Loucy (cell line): ENCODE data around the gene PITX1.

Source experiments
- H2AFZ ChIP-seq: fragments of 200-600 bp; sonication (generic); 2 replicates; pipeline ENCODE4 v1.6.0; 2016; ENCODE audit warnings: antibody characterized with exemption, mild to moderate bottlenecking, low read length, moderate library complexity
- H3F3A ChIP-seq: fragments of 200-600 bp; 2 replicates; pipeline ENCODE4 v1.6.0; 2016; ENCODE audit warnings: antibody characterized with exemption, low read depth, mild to moderate bottlenecking
- H3K27me3 ChIP-seq: fragments of 200-600 bp; sonication (generic); 2 replicates; pipeline ENCODE4 v1.6.1; 2014; ENCODE audit warnings: low read length, mild to moderate bottlenecking; ENCODE audit not compliant: insufficient read depth, poor library complexity, severe bottlenecking
- H3K36me3 ChIP-seq: fragments of 200-600 bp; sonication (generic); 2 replicates; pipeline ENCODE4 v1.6.1; 2016; ENCODE audit warnings: low read length; ENCODE audit not compliant: insufficient read depth
- H3K4me1 ChIP-seq: fragments of 200-600 bp; sonication (generic); 2 replicates; pipeline ENCODE4 v1.5.1; 2014; ENCODE audit warnings: low read length, mild to moderate bottlenecking; ENCODE audit not compliant: insufficient read depth, poor library complexity, severe bottlenecking
- H3K4me2 ChIP-seq: fragments of 200-600 bp; sonication (generic); 2 replicates; pipeline ENCODE4 v1.6.0; 2014; ENCODE audit warnings: antibody characterized with exemption, low read length, low read depth, mild to moderate bottlenecking; ENCODE audit not compliant: poor library complexity, severe bottlenecking
- H3K4me3 ChIP-seq: fragments of 200-600 bp; sonication (generic); 2 replicates; pipeline ENCODE4 v1.5.1; 2014; ENCODE audit warnings: low read length, mild to moderate bottlenecking, mixed read lengths; ENCODE audit not compliant: poor library complexity, severe bottlenecking
- H3K79me2 ChIP-seq: fragments of 200-600 bp; sonication (generic); 2 replicates; pipeline ENCODE4 v1.6.1; 2014; ENCODE audit warnings: low read length; ENCODE audit not compliant: insufficient read depth
- H3K9ac ChIP-seq: fragments of 200-600 bp; sonication (generic); 2 replicates; pipeline ENCODE4 v1.6.0; 2014; ENCODE audit warnings: mild to moderate bottlenecking, low read depth, low read length, moderate library complexity; ENCODE audit not compliant: poor library complexity, severe bottlenecking
- H3K9me2 ChIP-seq: fragments of 200-600 bp; sonication (generic); replicated peaks from 2 replicates; pipeline ENCODE4 v1.6.1; 2016; ENCODE audit warnings: low read depth, low read length, mixed read lengths
- H3K9me3 ChIP-seq: fragments of 200-600 bp; sonication (generic); 2 replicates; pipeline ENCODE4 v1.6.1; 2014; ENCODE audit warnings: mild to moderate bottlenecking, antibody characterized with exemption, low read length, low read depth; ENCODE audit not compliant: insufficient read depth
- H4K20me1 ChIP-seq: fragments of 200-600 bp; sonication (generic); 2 replicates; pipeline ENCODE4 v1.6.0; 2014; ENCODE audit warnings: antibody characterized with exemption, low read length, mild to moderate bottlenecking; ENCODE audit not compliant: insufficient read depth, poor library complexity, severe bottlenecking
- EZH2phosphoT487 ChIP-seq: fragments of 200-600 bp; IDR thresholded peaks from 2 replicates; pipeline ENCODE4 v1.6.1; 2018; ENCODE audit warnings: antibody characterized with exemption, mild to moderate bottlenecking, moderate library complexity, borderline replicate concordance
- TF ChIP-seq, protein P1 (sequence below): fragments of 200-600 bp; sonication (generic); conservative IDR thresholded peaks from 2 replicates; pipeline ENCODE4 v1.5.1; 2014; ENCODE audit warnings: mild to moderate bottlenecking, antibody characterized with exemption, low read length

The PITX1 gene

GRCh38 chr5:135048286-135048685 lies 14.3 kb upstream of the PITX1 start:
- Histone ChIP-seq H3K9me2 (no peaks in the 10 kb centered on the region), H3F3A (no peaks in the 10 kb centered on the region), H3K27me3 (no peaks in the 10 kb centered on the region), H3K79me2 (no peaks in the 10 kb centered on the region), H4K20me1 (no peaks in the 10 kb centered on the region), H3K4me3 (no peak overlapping the region), H3K4me1 (peaks cover 22% of the 10 kb centered on the region), H2AFZ (no peak overlapping the region), H3K9me3 (no peaks in the 10 kb centered on the region), H3K4me2 (no peak overlapping the region), H3K9ac (no peak overlapping the region), H3K36me3 (no peaks in the 10 kb centered on the region)
- TF ChIP-seq, protein P1, sequence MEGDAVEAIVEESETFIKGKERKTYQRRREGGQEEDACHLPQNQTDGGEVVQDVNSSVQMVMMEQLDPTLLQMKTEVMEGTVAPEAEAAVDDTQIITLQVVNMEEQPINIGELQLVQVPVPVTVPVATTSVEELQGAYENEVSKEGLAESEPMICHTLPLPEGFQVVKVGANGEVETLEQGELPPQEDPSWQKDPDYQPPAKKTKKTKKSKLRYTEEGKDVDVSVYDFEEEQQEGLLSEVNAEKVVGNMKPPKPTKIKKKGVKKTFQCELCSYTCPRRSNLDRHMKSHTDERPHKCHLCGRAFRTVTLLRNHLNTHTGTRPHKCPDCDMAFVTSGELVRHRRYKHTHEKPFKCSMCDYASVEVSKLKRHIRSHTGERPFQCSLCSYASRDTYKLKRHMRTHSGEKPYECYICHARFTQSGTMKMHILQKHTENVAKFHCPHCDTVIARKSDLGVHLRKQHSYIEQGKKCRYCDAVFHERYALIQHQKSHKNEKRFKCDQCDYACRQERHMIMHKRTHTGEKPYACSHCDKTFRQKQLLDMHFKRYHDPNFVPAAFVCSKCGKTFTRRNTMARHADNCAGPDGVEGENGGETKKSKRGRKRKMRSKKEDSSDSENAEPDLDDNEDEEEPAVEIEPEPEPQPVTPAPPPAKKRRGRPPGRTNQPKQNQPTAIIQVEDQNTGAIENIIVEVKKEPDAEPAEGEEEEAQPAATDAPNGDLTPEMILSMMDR = no peak
- no peak for TF ChIP-seq EZH2phosphoT487

- H2AFZ ChIP-seq = no peak overlapping the region
- H3K4me1 ChIP-seq = peaks cover 13% of the 10 kb centered on the region
- H3K4me2 ChIP-seq = no peak overlapping the region
- H4K20me1 ChIP-seq = no peaks in the 10 kb centered on the region
- no peak overlapping the region for H3K9ac ChIP-seq
- H3K4me3 ChIP-seq = no peak overlapping the region
- no peaks in the 10 kb centered on the region for H3K79me2 ChIP-seq
- no peaks in the 10 kb centered on the region for H3K27me3 ChIP-seq
- TF ChIP-seq, protein P1 = no peak
- no peak for TF ChIP-seq EZH2phosphoT487
- H3K9me2 ChIP-seq = no peaks in the 10 kb centered on the region
- no peaks in the 10 kb centered on the region for H3F3A ChIP-seq
- no peaks in the 10 kb centered on the region for H3K36me3 ChIP-seq
- no peaks in the 10 kb centered on the region for H3K9me3 ChIP-seq
Observed at GRCh38 chr5:135047347-135047695, 13.3 kb upstream of the PITX1 start.

DNA sequence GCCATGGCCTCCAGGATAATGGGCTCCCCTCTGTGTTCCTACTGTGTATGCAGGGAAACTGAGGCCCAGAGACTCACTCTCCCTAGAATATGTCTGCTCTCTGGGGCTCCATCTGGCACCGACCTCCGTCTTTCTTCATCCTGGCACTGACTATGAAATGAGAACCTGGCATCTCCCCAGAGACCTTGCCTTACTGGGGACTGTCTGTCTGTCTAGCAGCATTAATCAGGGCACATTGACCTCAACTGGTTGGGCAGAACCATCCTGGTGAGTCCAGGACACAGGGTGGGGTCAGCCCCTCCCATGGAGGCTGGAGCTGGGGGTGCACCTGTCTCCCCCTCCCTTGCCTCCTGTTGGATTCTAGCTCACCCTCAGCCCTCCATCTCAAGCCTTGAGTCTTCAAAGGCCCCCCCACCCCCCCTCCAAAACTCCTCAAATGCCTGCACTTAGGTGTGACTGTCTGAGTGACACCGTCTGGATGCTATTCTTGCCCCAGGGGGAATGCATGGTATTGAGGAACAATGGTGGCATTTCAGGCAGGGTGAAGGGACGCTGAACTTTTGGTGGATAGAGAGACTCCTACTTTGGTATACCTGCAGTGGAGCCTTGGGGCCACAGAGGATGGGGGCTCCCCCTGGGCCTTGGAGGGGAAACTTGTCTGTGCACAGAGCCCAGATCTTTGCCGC lies 12.8 kb upstream of the PITX1 start:
- H3K9me3 ChIP-seq = no peaks in the 10 kb centered on the region
- no peaks in the 10 kb centered on the region for H3K27me3 ChIP-seq
- peaks cover 10% of the 10 kb centered on the region for H3K4me1 ChIP-seq
- no peaks in the 10 kb centered on the region for H3F3A ChIP-seq
- H3K36me3 ChIP-seq = no peaks in the 10 kb centered on the region
- no peak overlapping the region for H3K4me2 ChIP-seq
- H2AFZ ChIP-seq = no peak overlapping the region
- TF ChIP-seq, protein P1 = no peak
- H3K9me2 ChIP-seq = no peaks in the 10 kb centered on the region
- no peaks in the 10 kb centered on the region for H4K20me1 ChIP-seq
- no peak overlapping the region for H3K9ac ChIP-seq
- H3K79me2 ChIP-seq = no peaks in the 10 kb centered on the region
- no peak overlapping the region for H3K4me3 ChIP-seq
